NCI-H1694 treated with DMSO at 0.1 percent for 48 hours (cell line): ENCODE data around the gene RNF166.

ENCODE experiments used
- DNase-seq: peaks from one replicate; lab custom pipeline; 2025; lab: John Stamatoyannopoulos, UW

The RNF166 gene

GRCh38 chr16:88706965-88707826 lies 988 bp upstream of the RNF166 start:
- DNase-seq: no peak

- DNase-seq: no peak
Observed at GRCh38 chr16:88705801-88706228, 393 bp downstream of the RNF166 start.

DNA sequence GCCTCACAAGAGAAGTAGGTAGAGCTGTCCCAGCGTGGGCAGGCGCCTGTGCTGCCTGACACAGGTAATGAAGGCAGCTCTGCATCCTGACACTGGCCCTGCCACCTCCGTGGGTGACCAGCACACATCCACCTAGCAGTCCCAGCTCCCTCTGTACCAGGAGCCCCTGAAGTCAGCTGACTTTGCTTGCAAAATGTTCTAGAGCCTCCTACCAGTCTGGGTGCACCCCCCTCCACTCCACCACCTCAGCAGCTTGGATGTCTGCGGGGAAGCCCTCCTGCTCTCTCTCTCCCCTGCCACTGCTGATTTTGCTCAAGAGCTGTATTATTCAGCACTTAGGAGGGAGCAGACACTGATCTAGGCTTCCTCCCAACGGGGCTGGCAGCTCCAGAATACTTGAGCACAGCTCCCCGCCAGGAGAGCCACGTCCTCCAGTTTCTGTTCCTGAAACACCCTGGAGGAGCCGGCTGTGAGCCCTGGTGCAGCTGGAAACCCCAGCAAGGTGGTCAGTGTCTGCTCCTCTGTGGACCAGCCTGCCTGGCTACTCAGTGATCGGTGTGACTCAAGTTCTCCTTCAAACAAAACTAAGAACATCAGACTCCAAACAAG lies 1.0 kb downstream of the RNF166 start:
- DNase-seq: no peak

GRCh38 chr16:88703486-88704309 lies 2.5 kb downstream of the RNF166 start:
- no peak for DNase-seq

DNA sequence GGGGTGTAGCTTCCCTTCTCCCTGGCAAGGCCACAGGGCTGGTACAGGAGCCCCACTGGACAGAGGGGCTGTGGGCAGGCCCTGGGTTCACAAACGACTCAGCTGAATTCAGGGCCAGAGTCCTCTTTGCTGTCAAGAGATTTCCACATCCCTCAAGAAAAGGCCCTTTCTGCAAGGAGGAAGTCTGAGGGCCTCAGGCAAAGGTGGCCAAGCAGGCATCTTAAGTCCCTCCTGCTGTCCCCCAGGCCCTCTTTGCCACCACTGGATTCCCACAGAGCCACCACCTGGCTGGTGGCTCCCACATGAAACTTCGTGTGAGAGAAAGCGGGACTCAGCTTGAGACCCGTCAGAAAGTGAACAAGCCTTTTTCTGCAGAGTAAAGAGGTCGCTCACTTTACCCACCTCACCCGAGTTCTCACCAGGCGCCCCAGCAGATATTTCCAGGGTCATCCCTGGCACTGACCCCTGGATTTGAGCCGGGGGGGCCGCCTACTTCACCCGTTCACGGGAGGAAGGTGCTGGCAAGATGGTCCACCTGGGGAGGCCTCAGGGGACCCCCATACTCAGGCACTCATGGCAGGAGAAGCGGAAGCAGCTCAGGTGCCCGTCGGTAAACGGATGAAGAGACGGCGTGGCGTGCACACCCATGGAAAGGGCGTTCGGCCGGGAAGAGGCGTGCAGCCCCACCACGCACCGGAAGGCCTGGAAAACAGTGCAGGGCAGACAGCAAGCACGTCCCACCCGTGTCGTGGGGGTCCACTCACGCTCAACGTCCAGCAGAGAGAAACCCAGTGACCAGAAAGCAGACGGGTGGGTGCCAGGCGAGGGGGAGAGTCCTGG lies 3.6 kb downstream of the RNF166 start:
- no peak for DNase-seq

GRCh38 chr16:88701581-88702370 lies 4.4 kb downstream of the RNF166 start:
- no peak for DNase-seq

DNA sequence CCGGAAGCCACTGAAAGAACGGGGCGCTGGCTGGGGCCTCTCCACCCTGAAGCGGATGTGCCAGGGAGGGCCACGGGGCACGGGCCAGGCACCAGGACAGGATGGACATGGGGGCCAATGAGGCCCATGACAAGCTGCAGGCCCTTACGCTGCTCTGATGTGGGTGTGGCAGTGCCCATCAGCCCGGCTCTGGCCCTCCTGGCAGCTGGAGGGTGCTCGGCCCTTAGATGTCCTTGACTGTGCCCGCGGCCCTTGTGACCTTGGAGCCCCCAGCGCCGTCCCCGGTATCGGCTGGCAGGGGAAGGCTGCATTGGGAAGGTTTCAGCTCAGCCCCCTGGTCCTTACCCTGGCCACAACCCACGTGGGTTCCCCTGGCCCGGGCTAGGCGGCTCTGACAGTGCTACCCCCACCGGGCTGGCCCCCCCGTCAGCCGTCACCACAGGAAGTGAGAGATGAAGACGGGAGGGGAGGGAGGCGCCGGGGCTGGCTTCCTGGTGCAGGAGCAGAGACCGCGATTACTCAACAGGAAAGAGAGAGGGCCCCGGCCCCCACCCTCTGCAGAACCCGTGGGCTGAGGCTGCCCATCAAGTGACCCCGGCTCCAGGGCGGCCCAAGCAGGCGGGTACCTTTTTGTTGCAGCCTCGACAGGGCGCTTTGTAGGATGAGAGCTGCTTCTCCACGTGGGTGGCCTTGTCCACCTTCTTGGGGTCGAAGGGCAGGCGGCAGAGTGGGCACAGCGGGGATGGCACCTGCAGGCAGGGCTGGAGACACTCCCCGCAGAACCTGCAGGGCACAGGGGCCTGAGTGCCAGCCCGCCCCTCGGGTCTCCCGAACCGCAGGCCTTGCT lies 5.3 kb downstream of the RNF166 start:
- DNase-seq: no peak

GRCh38 chr16:88700322-88700635 lies 5.9 kb downstream of the RNF166 start:
- DNase-seq: no peak

GRCh38 chr16:88699180-88699579 lies 7.0 kb downstream of the RNF166 start:
- no peak for DNase-seq

- DNase-seq: no peak
Observed at GRCh38 chr16:88698646-88699045, 7.6 kb downstream of the RNF166 start.

- no peak for DNase-seq
Observed at GRCh38 chr16:88697831-88698615, 8.2 kb downstream of the RNF166 start.

- DNase-seq: no peak
Observed at GRCh38 chr16:88697116-88697830, 8.9 kb downstream of the RNF166 start.

- no peak for DNase-seq
Observed at GRCh38 chr16:88696441-88696840, 9.8 kb downstream of the RNF166 start.

GRCh38 chr16:88695753-88696152 lies 10.5 kb downstream of the RNF166 start:
- no peak for DNase-seq

- no peak for DNase-seq
Observed at GRCh38 chr16:88695218-88695617, 11.0 kb downstream of the RNF166 start.

DNA sequence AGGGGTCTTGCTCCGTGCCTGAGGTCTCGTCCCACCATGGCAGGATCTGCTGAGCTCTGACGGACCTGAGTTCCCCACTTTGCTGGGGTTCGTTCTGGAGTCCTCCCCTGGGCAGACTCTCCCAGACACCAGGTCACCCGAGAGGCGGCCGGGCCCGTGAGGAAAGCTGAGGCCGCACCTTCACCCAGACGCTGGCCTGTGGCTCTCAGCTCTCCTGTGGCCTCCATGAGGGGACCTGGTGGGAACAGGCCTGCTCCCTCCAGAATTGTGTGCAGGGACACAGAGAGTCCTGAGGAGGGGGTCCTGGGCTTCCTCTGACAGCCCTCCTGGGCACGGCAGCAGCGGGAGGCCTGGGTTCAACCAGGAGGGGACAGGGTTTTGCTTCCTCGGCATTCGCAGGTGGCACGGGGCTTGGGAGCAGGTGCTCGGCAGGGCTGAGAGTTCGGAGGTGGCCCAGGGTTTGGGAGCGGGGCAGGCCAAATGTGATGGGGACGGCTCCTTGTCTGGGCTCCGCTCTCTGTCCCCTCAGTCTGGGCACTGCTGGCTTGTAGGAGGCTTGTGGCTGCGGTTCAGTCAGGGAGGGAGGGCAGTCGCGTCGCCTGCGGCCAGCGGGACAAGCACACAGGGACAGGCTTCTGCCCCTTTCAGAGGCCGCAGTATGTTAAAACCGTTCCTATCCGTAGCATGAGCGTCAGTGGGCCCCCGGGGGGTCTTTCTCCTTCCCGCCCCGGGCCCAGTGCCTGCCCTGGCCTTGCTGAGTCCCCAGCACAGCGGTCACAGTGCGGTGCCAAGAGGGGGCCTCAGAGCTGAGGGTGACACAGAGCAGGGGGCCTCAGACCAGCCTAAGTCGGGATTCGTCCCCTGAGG lies 11.8 kb downstream of the RNF166 start:
- DNase-seq: no peak

- DNase-seq: no peak
Observed at GRCh38 chr16:88693420-88694177, 12.6 kb downstream of the RNF166 start.
